Stimulated activated effector memory CD8-positive, alpha-beta T cell treated with anti-CD3 and anti-CD28 coated beads, Interleukin-12 subunit alpha, Interleukin-12 subunit beta, amount 100 ng/mL, for 72 hours (primary cell): ENCODE results near the gene LRTM1.
A peak's percentile ranks its signal among the peaks of the same experiment; 100 is the strongest.

Source experiments
- ATAC-seq: fragments of 150-1000 bp; cut with Tn5 transposase; 2 replicates; pipeline ENCODE4 v1.10.0; 2021
- DNase-seq, 2 donors: peaks; one replicate each; pipeline ENCODE4 v3.0.0; 2021 to 2022; ENCODE audit warnings: low spot score in 2 of 2
- H3K27ac Mint-ChIP-seq: one replicate; pipeline ENCODE4 v1.8.0; 2022; ENCODE audit warnings: mild to moderate bottlenecking, mixed read lengths
- H3K36me3 Mint-ChIP-seq: one replicate; pipeline ENCODE4 v1.8.0; 2022; ENCODE audit warnings: mild to moderate bottlenecking, mixed read lengths
- H3K4me1 Mint-ChIP-seq: one replicate; pipeline ENCODE4 v1.8.0; 2022; ENCODE audit warnings: mixed read lengths
- H3K4me3 Mint-ChIP-seq: one replicate; pipeline ENCODE4 v1.8.0; 2022; ENCODE audit warnings: mild to moderate bottlenecking, mixed read lengths
- H3K9me3 Mint-ChIP-seq: one replicate; pipeline ENCODE4 v1.8.0; 2022; ENCODE audit warnings: mixed read lengths

Gene LRTM1

DNA sequence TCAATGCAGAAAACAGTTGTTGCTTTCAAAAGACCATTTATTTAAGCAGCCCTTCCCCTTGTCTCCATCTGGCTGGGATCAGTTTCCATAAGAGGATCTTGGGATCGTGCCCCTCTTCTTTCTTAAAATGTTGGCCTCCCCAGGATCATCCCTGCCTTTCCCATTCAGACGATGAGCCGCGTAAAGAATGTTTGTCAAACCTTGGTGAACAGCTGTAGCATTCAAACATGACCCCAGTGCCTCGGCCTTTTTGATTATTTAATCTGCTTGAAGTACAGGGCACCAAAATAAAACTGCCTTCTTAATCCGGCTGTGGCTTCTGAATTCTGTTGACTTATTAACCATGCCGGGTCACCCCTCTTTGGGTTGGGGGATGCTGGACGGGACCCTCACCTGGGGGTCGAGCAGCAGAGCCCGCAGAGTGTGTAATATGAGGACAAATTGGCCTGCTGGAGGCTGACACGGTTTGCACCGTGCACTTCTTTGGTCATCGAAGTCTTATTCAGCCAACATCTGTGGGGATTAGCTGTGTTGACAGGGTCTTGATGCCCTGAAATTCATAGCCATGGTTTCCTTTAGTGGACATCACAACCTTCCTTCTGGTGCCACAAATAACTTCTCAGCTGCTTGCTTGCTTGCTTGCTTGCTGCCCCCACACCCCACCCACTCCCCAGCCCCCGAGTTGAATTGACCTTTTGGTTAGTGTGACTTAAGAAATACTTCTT is at the start of gene LRTM1:
Gene LRTM1 (minus strand): TSS at position 14 of the 725 bp plus-strand sequence. CDS start 148 bp downstream, outside the sequence.
- Mint-ChIP-seq H3K36me3 (no peaks in the 10 kb centered on the region), H3K27ac (no peak within 1 kb of the TSS), H3K4me1 (no peaks in the 10 kb centered on the region), H3K4me3 (no peak within 1 kb of the TSS), H3K9me3 (peaks cover 5% of the 10 kb centered on the region)
- DNase-seq (no peak), ATAC-seq (no peak)

DNA sequence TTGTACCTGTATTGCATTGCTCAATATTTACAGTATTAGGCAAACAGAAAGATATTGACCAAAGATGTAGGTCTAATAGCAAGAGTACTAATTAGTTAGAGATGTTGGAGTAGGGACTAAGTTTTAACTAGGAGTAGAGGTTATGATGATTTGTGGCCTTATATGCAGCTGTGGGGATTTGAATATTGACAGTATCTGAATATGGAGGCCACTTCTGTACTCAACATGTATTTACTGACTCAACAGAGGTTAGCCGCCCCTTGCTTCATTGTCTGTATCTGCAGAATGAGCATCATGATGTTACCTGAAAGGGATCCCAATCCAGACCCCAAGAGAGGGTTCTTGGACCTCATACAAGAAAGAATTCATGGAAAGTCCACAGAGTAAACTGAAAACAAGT is 49.6 kb upstream of the LRTM1 start:
- Mint-ChIP-seq H3K4me3 (no peak overlapping the region), H3K36me3 (no peaks in the 10 kb centered on the region), H3K27ac (no peak overlapping the region), H3K9me3 (peaks cover 3% of the 10 kb centered on the region), H3K4me1 (no peaks in the 10 kb centered on the region)
- ATAC-seq (no peak), DNase-seq (no peak)

DNA sequence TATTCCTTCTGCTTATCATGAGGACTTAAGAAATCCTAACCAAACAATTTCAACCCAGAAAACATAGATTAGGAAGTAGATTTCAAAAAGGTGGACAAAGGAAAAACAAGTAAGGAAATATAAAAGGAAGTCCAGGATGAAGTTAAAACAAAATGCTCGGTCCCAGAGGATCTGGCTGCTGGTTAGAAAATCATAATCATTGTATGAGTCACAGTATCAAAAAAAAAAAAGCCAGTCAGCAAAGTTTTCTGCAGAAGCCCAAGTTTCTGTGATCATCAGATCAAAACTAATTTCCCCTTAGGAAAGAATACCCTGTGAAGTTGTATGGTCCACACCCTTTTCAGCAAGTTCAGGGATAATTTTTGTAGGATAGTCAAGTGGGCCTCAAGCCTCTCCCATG is 43.0 kb upstream of the LRTM1 start:
- Mint-ChIP-seq H3K4me3 (no peak overlapping the region), H3K36me3 (no peaks in the 10 kb centered on the region), H3K4me1 (no peaks in the 10 kb centered on the region), H3K27ac (no peak overlapping the region), H3K9me3 (peaks cover 7% of the 10 kb centered on the region)
- ATAC-seq (no peak), DNase-seq (no peak)

DNA sequence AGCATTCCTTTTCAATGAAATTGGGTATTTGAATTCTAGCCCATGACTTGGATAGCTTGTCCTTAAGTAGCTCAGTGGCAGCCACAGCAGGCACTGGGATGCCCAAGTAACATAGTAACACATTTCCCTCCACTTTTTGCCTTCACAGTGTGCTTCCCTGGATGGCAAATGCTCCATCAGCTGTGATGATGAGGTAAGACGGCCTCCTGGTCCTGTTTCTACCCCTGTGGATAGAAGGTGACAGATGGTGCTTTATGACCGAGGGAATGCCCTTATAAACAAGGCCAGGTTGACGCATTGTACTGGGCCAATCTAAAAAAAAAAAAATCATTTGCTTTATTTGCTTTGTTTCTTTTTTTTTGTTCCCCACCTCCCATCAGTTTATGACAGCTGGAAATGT is 41.8 kb upstream of the LRTM1 start:
- DNase-seq = no peak
- H3K4me1 Mint-ChIP-seq = no peaks in the 10 kb centered on the region
- no peak overlapping the region for H3K4me3 Mint-ChIP-seq
- H3K27ac Mint-ChIP-seq = no peak overlapping the region
- no peak for ATAC-seq
- peaks cover 13% of the 10 kb centered on the region for H3K9me3 Mint-ChIP-seq
- H3K36me3 Mint-ChIP-seq = no peaks in the 10 kb centered on the region

DNA sequence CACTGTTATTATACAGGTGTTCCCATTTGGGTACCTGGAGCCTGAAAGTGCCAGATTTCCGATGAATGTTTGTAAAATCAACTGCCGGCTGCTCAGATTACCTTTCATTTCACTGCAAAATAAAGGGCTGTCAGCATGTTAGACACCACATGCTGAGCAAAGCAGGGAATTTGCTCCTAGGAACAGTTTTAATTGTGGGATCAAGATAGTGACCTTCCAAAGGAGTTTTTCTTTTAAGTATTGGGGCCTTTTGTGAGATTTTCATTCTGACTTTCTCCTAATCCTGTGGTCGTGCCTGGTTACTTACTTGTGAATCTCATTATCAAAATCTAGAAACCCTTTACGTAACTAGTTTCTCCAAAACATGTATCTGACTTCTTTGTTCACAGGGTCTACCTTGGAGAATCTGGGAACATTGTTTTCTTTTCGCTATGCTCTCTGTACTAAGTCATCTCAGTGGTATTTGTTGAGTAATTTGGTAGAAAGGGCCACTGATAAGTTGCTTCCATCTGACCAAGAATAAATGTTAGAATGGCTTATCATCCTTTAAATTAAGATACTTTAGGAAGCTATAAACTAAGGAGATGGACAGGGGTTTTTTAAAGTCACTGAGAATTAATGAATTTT is 40.8 kb upstream of the LRTM1 start:
- H3K36me3 Mint-ChIP-seq = no peaks in the 10 kb centered on the region
- no peak for ATAC-seq
- no peak for DNase-seq
- no peaks in the 10 kb centered on the region for H3K4me1 Mint-ChIP-seq
- no peak overlapping the region for H3K27ac Mint-ChIP-seq
- peaks cover 10% of the 10 kb centered on the region for H3K9me3 Mint-ChIP-seq
- no peak overlapping the region for H3K4me3 Mint-ChIP-seq

DNA sequence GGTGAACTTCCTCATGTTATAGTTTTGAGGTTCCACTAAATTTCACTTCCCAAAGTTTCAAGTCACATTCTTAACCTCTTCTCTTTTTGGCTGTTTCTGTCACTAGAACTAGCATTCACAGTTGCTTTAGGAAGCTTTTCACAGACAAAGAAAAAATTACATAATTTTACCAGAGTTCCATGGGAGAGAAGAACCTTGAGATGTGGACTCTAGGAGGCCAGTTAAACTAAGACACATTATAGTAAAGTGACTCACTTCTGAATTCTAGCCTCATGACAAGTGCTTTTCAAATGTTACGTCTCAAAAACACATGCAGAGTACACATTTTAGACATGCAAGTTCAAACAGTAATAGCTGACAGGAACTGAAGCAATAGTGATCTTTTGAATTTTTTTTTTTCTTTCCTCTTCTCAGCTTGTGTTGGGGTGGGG is 39.9 kb upstream of the LRTM1 start:
- no peak for DNase-seq
- H3K27ac Mint-ChIP-seq = no peak overlapping the region
- H3K36me3 Mint-ChIP-seq = no peaks in the 10 kb centered on the region
- H3K4me3 Mint-ChIP-seq = no peak overlapping the region
- H3K9me3 Mint-ChIP-seq = peaks cover 10% of the 10 kb centered on the region
- ATAC-seq = no peak
- H3K4me1 Mint-ChIP-seq = no peaks in the 10 kb centered on the region

DNA sequence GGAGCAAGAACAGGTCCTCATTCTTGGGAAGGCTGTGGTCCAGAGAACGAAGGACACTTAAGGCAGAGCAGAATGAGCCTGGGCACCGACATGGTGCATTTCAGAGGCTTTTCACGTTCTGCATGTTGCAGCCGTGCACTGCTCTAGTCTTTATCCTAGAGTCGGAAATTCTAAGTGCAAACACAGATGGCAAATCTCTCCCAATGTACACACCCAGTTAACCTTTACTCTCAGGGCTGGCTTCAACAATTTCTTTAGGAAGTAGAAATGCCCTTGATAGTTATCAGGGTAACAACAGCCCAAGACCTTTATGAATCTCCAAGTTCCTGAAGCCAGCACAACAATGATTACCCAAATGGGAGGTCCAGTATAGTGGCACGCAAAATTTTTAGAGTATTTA is 39.1 kb upstream of the LRTM1 start:
- DNase-seq = no peak
- no peak overlapping the region for H3K27ac Mint-ChIP-seq
- H3K4me1 Mint-ChIP-seq = no peaks in the 10 kb centered on the region
- peaks cover 10% of the 10 kb centered on the region for H3K9me3 Mint-ChIP-seq
- ATAC-seq = no peak
- no peaks in the 10 kb centered on the region for H3K36me3 Mint-ChIP-seq
- H3K4me3 Mint-ChIP-seq = no peak overlapping the region

DNA sequence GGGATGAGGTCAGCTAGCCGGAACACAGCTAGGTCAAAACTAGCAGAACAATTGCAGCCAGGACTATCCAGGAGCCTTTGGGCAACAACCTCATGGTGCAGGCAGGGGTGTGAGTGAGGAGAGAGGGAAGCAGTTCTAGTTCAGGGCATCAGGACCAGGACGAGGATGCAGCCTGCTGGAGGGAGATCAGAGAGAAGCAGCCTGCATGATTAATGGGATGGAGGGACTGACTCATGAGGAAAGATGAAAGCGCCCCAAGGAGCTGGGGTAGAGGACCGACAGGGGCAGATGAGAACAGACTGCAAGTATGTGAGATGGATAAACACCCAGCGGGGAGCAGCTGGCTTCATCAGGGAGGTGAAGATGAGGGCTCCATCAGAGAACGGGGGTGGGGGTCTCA is 37.9 kb upstream of the LRTM1 start:
- Mint-ChIP-seq H3K36me3 (no peaks in the 10 kb centered on the region), H3K9me3 (peaks cover 9% of the 10 kb centered on the region), H3K4me1 (no peaks in the 10 kb centered on the region), H3K27ac (no peak overlapping the region), H3K4me3 (no peak overlapping the region)
- ATAC-seq = no peak
- DNase-seq = no peak

DNA sequence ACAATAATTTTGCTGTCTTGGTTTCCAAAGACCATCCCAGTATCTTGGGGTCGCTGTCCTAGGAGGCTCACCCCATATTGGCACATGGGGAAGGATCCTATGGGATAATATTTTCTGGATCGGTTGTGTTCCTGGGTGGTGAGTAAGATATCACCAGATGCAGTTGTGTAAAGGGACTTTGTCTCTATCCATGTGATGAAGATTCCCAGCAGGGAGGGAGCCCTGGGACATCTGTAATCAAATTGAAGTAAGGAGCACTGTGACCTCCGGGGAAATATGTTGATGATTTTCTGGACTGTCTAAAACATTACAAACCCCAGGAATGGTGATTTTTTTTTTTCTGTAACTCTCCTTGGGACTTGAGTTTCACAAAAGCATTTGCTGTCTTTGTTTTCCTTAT is 36.2 kb upstream of the LRTM1 start:
- Mint-ChIP-seq H3K36me3 (no peaks in the 10 kb centered on the region), H3K4me3 (no peak overlapping the region), H3K27ac (no peak overlapping the region)

DNA sequence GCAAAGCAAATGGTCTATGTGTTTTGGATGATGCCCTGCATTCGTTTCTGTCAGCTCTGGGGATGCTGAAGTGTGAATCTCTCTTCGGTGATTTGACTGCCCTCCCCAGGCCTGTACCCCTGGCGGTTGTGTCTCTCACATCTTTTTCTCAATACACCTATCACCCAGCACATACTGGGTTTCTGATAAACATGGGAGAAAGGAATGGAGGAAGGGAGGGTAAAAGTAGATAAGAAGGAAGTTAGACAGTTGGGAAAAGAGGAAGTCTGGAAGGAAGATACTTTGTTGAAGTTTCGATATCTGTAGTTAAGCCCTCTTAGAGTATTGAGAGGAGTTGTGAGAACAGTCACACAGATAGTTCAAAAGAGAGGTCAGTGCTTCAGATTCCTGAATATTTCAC is 35.8 kb upstream of the LRTM1 start:
- Mint-ChIP-seq H3K27ac (no peak overlapping the region), H3K9me3 (peaks cover 6% of the 10 kb centered on the region), H3K4me1 (no peaks in the 10 kb centered on the region), H3K4me3 (no peak overlapping the region), H3K36me3 (no peaks in the 10 kb centered on the region)
- DNase-seq (no peak), ATAC-seq (no peak)

More for the DNA sequence above, 36.2 kb upstream of the LRTM1 start:
- ATAC-seq (no peak), DNase-seq (no peak)
- peaks cover 6% of the 10 kb centered on the region for H3K9me3 Mint-ChIP-seq
- H3K4me1 Mint-ChIP-seq = no peaks in the 10 kb centered on the region

DNA sequence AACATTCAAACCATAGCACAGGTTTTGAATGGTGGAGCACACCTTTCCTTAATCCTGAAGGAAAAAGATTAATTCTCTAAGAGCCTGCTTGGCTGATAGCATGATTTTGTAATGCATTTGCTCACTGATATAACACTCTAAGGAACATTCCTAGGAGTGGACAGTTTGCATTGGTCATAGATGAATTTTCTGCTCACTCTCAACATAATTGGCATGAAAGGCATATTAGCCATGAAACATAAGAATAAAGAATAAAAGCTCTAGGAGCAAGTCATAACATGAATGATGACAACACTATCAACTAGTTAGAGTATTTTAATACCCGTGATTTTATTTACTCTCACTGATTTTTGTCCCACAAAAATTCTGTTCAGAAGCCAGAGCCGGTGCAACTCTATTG is 34.3 kb upstream of the LRTM1 start:
- H3K4me3 Mint-ChIP-seq = no peak overlapping the region

DNA sequence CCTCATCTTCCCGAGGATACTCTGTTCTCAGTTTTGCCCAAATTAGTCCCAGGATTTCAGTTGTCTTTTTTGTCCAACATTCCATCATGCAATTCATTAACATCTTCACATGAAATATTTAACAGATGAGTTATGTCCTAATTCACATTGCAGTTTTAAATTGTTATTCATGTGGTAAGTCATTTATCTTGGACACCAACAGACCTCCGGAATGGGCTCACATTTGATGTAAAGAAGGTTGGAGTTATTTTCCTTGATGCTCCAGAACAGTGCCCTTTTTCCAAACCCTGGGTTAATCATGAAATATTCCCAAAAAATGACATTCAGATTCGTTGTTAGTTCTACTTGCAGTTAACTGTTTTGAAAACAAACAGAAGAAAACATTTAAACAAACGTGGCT is 32.8 kb upstream of the LRTM1 start:
- peaks cover 4% of the 10 kb centered on the region for H3K9me3 Mint-ChIP-seq
- H3K4me3 Mint-ChIP-seq = no peak overlapping the region
- ATAC-seq (no peak), DNase-seq (no peak)
- no peak overlapping the region for H3K27ac Mint-ChIP-seq
- H3K4me1 Mint-ChIP-seq = no peaks in the 10 kb centered on the region
- no peaks in the 10 kb centered on the region for H3K36me3 Mint-ChIP-seq

More for the DNA sequence above, 34.3 kb upstream of the LRTM1 start:
- H3K9me3 Mint-ChIP-seq = peaks cover 6% of the 10 kb centered on the region
- no peak overlapping the region for H3K27ac Mint-ChIP-seq
- no peaks in the 10 kb centered on the region for H3K36me3 Mint-ChIP-seq
- DNase-seq (no peak), ATAC-seq (no peak)
- no peaks in the 10 kb centered on the region for H3K4me1 Mint-ChIP-seq

DNA sequence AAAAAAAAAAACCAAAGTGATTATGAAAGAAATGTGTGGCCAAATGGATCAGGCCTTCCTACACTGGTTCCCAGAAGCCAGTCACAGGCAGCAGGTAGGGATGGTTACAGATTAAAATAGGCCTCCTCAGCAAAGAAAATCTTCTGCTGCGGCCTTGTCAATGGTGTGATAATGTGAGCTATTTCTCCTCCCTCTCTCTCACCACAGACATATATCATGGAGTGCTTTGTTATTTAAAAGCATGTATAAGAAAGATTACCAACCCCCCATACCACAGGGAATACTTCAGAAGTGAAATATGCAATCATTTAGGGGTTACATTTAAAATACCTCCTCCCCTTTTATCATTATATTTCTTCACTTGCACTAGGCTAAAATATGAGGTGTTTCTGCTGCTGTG is 32.2 kb upstream of the LRTM1 start:
- no peak overlapping the region for H3K4me3 Mint-ChIP-seq
- no peaks in the 10 kb centered on the region for H3K36me3 Mint-ChIP-seq
- ATAC-seq (no peak), DNase-seq (no peak)
- H3K4me1 Mint-ChIP-seq = no peaks in the 10 kb centered on the region
- no peak overlapping the region for H3K27ac Mint-ChIP-seq
- H3K9me3 Mint-ChIP-seq = no peaks in the 10 kb centered on the region

DNA sequence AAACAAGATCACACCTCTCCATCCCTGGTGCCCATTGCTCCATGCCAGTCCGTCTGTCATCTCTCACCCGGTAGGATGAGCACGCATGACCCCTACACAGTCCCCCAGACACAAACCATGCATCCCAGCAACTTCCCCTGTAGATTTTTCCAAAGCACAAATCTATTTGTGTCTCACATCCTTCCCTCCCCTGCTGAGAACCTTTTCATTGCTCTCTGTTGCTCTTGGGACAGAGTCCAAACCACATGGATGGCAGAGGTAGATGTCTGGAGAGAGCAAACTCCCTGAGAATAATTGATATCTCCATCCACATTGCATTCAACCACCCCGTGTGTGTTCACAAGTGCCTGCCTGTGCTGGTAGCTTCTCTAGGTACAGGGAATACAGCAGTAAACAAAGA is 29.9 kb upstream of the LRTM1 start:
- Mint-ChIP-seq H3K9me3 (peaks cover 4% of the 10 kb centered on the region), H3K36me3 (no peaks in the 10 kb centered on the region), H3K4me3 (no peak overlapping the region), H3K27ac (no peak overlapping the region), H3K4me1 (no peaks in the 10 kb centered on the region)
- DNase-seq (no peak), ATAC-seq (no peak)

DNA sequence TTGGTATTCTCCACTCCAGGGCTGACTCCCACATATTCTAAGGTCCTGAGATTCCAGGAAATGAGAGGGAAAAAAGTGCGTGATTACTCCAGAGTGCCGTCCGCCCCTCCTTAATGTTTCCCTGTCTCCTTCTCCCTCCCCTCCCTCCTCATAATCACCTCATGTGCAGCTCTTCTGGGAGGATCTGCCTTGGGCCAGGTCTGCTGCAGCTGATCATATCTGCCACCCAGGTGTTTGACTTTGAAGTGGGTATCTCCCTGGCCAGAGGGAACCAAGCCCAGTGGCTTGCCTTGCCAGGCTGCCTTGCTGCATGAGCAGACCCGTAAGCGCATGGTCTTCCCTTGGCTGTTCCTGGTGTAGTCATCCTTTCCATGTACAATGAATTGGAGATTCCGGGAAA is 28.1 kb upstream of the LRTM1 start:
- Mint-ChIP-seq H3K36me3 (no peaks in the 10 kb centered on the region), H3K27ac (no peak overlapping the region), H3K4me1 (no peaks in the 10 kb centered on the region), H3K9me3 (peaks cover 4% of the 10 kb centered on the region), H3K4me3 (no peak overlapping the region)
- ATAC-seq = peak; percentile 17
- no peak for DNase-seq

DNA sequence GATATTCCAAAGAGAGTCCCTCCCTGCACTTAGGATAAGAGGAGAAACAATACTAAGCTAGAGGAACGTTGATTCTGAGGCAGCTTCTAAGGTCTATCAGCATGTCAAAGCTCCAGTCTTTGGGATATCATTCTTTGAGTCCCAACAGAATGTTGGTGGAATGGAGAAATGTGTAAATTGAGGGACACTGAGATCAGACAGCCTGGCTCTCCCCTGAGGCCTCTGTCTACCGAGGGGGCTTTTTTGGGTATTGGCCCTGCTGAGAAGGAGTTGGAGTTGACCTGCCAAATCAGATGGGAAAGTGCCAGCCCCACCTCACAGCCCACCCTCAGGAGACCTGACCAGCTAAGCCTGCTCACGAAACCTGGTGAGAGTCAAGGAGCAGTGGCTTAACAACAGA is 27.6 kb upstream of the LRTM1 start:
- Mint-ChIP-seq H3K4me1 (no peaks in the 10 kb centered on the region), H3K9me3 (peaks cover 4% of the 10 kb centered on the region), H3K4me3 (no peak overlapping the region), H3K36me3 (no peaks in the 10 kb centered on the region), H3K27ac (no peak overlapping the region)
- DNase-seq (no peak), ATAC-seq (no peak)
